ENCODE measurements around the gene SLC43A1.
A peak's percentile ranks its signal among the peaks of the same experiment; 100 is the strongest.
"Not testable (repeated sequence)": the region's sequence is repeated elsewhere in the genome, so short reads cannot be mapped to it uniquely, and the experiment has no call there.

SLC43A1 gene

GRCh38 chr11:57515332-57516060 is at the start of gene SLC43A1:
Gene SLC43A1, minus strand, starts transcription at chr11:57515702. Its CDS starts 1,591 bp downstream, at chr11:57514111.
- FAIRE-seq: no peak

DNA sequence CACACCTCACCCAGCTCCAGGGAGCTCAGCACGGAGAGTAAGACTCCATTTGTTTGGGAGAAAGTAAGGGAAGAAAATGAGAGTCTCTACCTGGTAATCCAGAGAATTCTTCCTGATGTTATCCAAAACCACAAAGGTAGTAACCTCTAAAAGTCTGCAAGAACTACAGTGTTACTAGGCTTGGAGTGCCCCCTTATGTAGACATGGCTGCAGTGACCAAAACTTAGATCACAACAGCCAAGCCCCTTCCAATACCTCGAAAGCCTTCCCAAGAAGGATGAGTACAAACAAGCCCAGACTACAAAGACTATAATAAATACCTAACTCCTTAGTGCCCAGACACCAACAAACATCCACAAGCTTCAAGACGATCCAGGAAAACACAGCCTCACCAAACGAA is 47.1 kb upstream of the SLC43A1 start:
- no peak for FAIRE-seq

DNA sequence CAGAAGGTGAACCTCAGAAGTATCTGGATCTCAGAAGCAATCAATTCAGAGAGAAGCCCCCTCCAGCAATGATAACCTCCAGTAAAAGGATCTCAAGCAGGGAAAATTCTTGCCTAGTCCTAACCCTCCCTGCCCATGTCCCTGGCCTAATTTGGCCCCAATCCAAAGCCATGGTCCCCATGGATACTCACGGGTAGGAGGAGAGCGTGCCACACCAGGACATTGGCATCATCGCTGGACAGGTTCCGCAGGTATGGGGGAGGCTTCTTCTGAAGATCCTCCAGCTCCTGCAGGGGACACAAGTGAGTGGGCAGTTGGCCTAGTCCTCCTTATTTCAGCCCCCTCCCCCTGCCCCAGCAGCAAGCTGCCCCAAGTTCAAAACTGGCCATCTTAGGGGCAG is 44.6 kb upstream of the SLC43A1 start:
- no peak for FAIRE-seq

DNA sequence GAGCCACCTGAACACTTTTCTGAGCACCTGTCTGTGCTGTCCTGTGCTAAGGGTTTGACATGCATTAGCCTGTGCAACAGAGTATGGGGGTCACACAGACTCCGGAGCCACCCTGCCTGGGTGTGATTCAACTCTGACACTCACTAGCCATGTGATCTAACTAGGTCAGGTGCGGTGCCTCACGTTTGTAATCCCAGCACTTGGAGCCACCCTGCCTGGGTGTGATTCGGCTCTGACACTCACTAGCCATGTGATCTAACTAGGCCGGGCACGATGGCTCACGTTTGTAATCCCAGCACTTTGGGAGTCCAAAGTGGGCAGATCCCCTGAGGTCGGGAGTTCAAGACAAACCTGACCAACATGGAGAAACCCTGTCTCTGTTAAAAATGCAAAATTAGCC is 40.5 kb upstream of the SLC43A1 start:
- no peak for FAIRE-seq

DNA sequence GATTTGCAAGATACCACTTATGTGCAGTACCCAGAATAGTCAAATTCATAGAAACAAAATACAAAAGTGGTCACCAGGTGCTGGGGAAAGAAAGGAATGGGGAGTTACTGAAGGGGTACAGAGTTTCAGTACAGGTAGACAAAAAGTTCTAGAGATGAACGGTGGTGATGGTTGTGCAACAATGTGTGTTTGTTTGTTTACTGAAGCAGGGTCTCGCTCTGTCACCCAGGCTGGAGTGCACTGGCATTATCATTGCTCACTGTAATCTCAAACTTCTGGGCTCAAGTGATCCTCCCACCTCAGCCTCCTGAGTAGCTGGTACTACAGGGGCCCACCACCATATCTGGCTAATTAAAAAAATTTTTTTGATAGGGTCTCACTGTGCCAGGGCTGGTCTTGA is 39.9 kb upstream of the SLC43A1 start:
- no peak for FAIRE-seq

GRCh38 chr11:57552479-57552878 is 37.0 kb upstream of the SLC43A1 start:
- no peak for FAIRE-seq

- no peak for FAIRE-seq
Measured at GRCh38 chr11:57551941-57552340, 36.4 kb upstream of the SLC43A1 start.

GRCh38 chr11:57549983-57550382 is 34.5 kb upstream of the SLC43A1 start:
- no peak for FAIRE-seq

- FAIRE-seq: no peak
Measured at GRCh38 chr11:57547854-57548377, 32.4 kb upstream of the SLC43A1 start.

DNA sequence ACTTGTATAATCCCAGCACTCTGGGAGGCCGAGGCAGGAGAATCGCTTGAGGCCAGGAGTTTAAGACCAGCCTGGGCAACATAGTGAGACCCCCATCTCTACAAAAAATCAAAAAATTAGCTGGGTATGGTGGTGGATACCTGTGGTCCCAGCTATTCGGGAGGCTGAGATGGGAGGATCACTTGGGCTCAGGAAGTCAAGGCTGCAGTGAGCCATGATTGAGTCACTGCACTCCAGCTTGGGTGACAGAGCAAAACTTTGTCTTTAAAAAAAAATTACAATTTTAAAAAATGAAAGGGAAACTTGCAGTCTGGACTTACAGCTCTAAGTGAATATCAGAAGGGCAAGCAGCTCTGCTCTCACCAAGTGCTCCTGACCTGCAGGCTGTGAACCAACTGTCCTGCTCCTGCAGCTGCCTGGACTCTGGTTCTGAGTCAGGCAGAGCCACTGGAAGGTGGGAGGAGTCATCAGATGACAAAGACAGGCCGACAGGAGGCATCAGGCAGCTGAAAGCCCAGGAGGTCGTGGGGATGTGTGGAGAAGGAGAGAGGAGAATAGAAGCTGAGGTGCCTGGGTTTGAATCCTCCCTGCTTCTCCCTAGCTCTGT is 31.5 kb upstream of the SLC43A1 start:
- no peak for FAIRE-seq

DNA sequence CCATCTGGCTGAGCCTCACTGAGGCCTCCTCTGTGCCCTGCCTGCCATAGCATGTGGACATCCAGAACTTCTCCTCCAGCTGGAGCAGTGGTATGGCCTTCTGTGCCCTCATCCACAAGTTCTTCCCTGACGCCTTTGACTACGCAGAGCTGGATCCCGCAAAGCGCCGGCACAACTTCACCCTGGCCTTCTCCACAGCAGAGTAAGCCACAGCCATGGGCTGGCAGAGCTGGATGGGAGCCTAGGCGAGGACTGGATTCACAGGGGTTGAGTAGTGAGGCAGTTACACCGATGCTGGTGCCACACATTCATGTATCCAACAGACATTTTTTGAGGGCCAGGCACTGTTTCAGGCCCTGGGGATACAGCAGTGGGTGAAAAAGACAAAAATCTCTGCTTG is 30.9 kb upstream of the SLC43A1 start:
- no peak for FAIRE-seq

- no peak for FAIRE-seq
Measured at GRCh38 chr11:57545883-57546282, 30.4 kb upstream of the SLC43A1 start.

GRCh38 chr11:57544566-57544965 is 29.1 kb upstream of the SLC43A1 start:
- no peak for FAIRE-seq

- FAIRE-seq: no peak
Measured at GRCh38 chr11:57543593-57543992, 28.1 kb upstream of the SLC43A1 start.

- no peak for FAIRE-seq
Measured at GRCh38 chr11:57542582-57542981, 27.1 kb upstream of the SLC43A1 start.

GRCh38 chr11:57541169-57541568 is 25.7 kb upstream of the SLC43A1 start:
- no peak for FAIRE-seq

DNA sequence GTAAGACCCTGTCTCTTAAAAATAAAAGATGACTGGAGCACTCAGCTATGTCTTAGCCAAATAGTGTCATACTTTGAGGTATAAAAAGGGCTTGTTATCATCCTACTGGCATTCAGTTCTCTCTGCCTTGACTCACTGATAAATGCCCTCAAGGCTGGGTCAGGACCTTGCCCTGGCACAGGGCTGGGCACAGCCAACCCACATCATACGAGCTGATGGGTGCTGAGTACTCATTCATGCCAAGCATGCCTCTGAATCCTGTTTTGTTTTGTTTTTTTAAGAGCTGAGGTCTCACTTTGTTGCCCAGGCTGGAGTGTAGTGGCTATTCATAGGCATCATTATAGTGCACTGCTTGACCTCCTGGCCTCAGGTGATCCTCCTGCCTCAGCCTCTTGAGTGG is 23.8 kb upstream of the SLC43A1 start:
- no peak for FAIRE-seq

- FAIRE-seq: no peak
Measured at GRCh38 chr11:57536947-57537619, 21.6 kb upstream of the SLC43A1 start, which contains the start of gene SMTNL1. Gene SMTNL1, plus strand, starts transcription at chr11:57537595. Its CDS starts 5,048 bp downstream, at chr11:57542643.

DNA sequence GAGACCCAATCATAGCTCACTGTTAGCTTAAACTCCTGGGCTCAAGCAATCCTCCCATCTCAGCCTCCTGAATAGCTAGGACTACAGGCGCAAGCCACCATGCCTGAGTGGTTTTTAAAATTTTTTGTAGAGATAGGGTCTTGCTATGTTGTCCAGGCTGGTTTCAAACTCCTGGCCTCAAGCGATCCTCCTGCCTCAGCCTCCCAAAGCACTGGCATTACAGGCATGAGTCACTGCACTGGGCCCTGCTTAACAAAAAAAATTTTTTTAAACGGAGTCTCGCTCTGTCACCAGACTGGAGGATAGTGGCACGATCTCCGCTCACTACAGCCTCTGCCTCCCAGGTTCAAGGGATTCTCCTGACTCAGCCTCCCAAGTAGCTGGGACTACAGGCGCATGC is 18.9 kb upstream of the SLC43A1 start:
- not testable (repeated sequence) for FAIRE-seq

DNA sequence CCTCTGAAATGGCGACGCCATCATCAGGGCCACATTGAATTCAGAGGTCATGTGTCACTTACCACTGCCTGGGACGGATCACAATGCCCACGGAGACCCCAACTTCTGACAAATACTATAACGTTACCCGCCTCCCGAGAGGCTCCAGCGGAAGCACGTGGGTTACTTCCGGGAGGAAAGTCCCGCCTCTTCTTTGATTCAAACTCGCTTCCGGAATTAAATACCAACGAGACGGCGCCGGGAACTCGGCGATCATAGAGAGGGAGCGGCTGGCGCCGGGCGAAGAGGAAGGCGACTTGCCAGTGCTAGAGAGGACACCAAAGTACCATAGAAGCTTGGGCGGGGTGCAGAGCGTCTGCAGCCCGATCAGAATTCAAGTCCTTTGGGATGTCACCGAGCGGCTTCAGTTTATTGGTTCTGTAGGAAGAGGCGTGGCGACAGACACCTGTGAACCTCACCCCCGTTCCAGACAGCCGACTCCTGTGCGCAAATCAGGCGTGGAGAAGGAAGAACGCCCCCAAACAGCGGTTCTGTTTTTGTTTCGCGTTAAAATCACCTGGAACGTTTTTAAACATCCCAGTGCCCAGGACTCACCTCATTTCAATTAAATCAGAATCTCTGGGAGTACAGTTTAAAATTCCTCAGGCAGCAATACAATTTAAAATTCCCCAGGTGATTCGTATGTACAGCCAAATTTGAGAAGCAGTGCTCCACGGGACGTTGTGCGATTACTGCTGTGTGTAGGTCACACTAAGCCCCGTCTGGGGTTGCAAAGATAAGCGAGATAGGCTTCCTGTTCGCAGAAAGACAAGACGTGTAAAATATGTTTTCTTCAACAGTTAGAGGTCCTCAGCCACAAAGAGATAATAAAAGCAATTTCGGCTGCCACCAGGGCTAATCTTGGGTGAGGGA is 15.3 kb upstream of the SLC43A1 start, which contains the start of gene TIMM10:
Gene TIMM10, minus strand, starts transcription at position 159 of the 912 bp plus-strand sequence. CDS start 565 bp downstream, outside the sequence.
- peak; percentile 99 for FAIRE-seq

- no peak for FAIRE-seq
Measured at GRCh38 chr11:57530215-57530595, 14.7 kb upstream of the SLC43A1 start.

DNA sequence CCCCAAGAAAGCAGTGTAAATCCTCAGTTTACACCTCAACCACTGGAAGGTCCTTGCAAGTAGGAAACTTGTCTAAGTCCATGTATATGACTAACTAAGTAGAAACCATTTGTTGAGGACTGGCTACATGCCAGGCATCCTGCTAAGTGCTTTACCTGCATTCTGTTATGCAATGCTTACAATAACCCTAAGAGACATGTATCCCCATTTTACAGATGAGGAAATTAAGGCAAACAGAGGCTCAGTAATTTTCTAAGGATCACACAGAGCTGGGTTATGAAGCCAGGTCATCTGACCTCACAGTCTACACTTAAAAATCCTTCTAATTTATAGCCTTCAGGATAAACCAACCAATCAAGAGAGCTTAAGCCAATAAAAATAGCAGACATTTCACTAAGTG is 13.5 kb upstream of the SLC43A1 start:
- no peak for FAIRE-seq

Data from A204.1 (cell line).